ENCODE results near the gene UBQLN4.
"Not testable (repeated sequence)": the region's sequence is repeated elsewhere in the genome, so short reads cannot be mapped to it uniquely, and the experiment has no call there.

The UBQLN4 gene

GRCh38 chr1:156081180-156081916 lies 27.8 kb upstream of the UBQLN4 start:
- DNase-seq (ENCODE audit: low read depth): no peak

GRCh38 chr1:156080863-156081179 lies 27.2 kb upstream of the UBQLN4 start:
- no peak for DNase-seq (ENCODE audit: low read depth)

GRCh38 chr1:156080241-156080862 lies 26.8 kb upstream of the UBQLN4 start:
- no peak for DNase-seq (ENCODE audit: low read depth)

- DNase-seq (ENCODE audit: low read depth): no peak
Observed at GRCh38 chr1:156079762-156080161, 26.2 kb upstream of the UBQLN4 start.

GRCh38 chr1:156078728-156079127 lies 25.1 kb upstream of the UBQLN4 start:
- no peak for DNase-seq (ENCODE audit: low read depth)

- DNase-seq (ENCODE audit: low read depth): no peak
Observed at GRCh38 chr1:156077430-156077760, 23.8 kb upstream of the UBQLN4 start.

GRCh38 chr1:156076609-156077429 lies 23.2 kb upstream of the UBQLN4 start:
- no peak for DNase-seq (ENCODE audit: low read depth)

- DNase-seq (ENCODE audit: low read depth): no peak
Observed at GRCh38 chr1:156075775-156076204, 22.2 kb upstream of the UBQLN4 start.

- DNase-seq (ENCODE audit: low read depth): no peak
Observed at GRCh38 chr1:156075162-156075561, 21.6 kb upstream of the UBQLN4 start.

GRCh38 chr1:156074661-156075060 lies 21.1 kb upstream of the UBQLN4 start:
- no peak for DNase-seq (ENCODE audit: low read depth)

GRCh38 chr1:156073740-156074139 lies 20.1 kb upstream of the UBQLN4 start:
- DNase-seq (ENCODE audit: low read depth): no peak

GRCh38 chr1:156073110-156073687 lies 19.6 kb upstream of the UBQLN4 start:
- no peak for DNase-seq (ENCODE audit: low read depth)

- no peak for DNase-seq (ENCODE audit: low read depth)
Observed at GRCh38 chr1:156072251-156072650, 18.7 kb upstream of the UBQLN4 start.

GRCh38 chr1:156071332-156071816 lies 17.8 kb upstream of the UBQLN4 start:
- DNase-seq (ENCODE audit: low read depth): not testable (repeated sequence)

- DNase-seq (ENCODE audit: low read depth): no peak
Observed at GRCh38 chr1:156070548-156070947, 16.9 kb upstream of the UBQLN4 start.

- DNase-seq (ENCODE audit: low read depth): no peak
Observed at GRCh38 chr1:156069490-156070455, 16.2 kb upstream of the UBQLN4 start.

GRCh38 chr1:156067262-156067661 lies 13.7 kb upstream of the UBQLN4 start:
- no peak for DNase-seq (ENCODE audit: low read depth)

- no peak for DNase-seq (ENCODE audit: low read depth)
Observed at GRCh38 chr1:156065871-156066270, 12.3 kb upstream of the UBQLN4 start.

GRCh38 chr1:156065212-156065611 lies 11.6 kb upstream of the UBQLN4 start:
- no peak for DNase-seq (ENCODE audit: low read depth)

GRCh38 chr1:156064615-156065014 lies 11.0 kb upstream of the UBQLN4 start:
- no peak for DNase-seq (ENCODE audit: low read depth)

GRCh38 chr1:156063997-156064285 lies 10.3 kb upstream of the UBQLN4 start:
- no peak for DNase-seq (ENCODE audit: low read depth)

GRCh38 chr1:156062189-156062588 lies 8.6 kb upstream of the UBQLN4 start:
- no peak for DNase-seq (ENCODE audit: low read depth)

Data from activated T-cell treated with anti-CD3 and anti-CD28 coated beads for 1 hour (primary cell).